K562 (cell line): ENCODE measurements around the gene SPRR2A. TPM values are rescaled to one million over a fixed set of nuclear protein-coding genes. Genes with fewer than 3 reads are reported as not detected.

ENCODE experiments used
- ATF3 ChIP-seq, 2 experiments: fragments of 450-650 bp in 1 of 2; sonication (generic) in 1 of 2; formaldehyde crosslinking in 1 of 2; IDR thresholded peaks in 1 of 2; conservative IDR thresholded peaks in 1 of 2; 2 replicates each; pipeline versions ENCODE4 v1.6.1 to v1.8.1; 2016 to 2023; ENCODE audit warnings: mild to moderate bottlenecking in 2 of 2, moderate library complexity in 2 of 2, inconsistent platforms in 1 of 2, missing genetic modification reagents in 1 of 2
- ETV1 ChIP-seq: fragments of 450-650 bp; conservative IDR thresholded peaks from 2 replicates; pipeline ENCODE4 v1.6.1; 2016; ENCODE audit warnings: missing genetic modification characterization, control low read depth, low read depth, missing compliant biosample characterization
- HOMEZ ChIP-seq: fragments of 250-450 bp; sonication (Bioruptor Pico); IDR thresholded peaks from 2 replicates; pipeline ENCODE4 v1.4.0; 2020; ENCODE audit warnings: mild to moderate bottlenecking, moderate library complexity
- NFIC ChIP-seq: fragments of 450-650 bp; IDR thresholded peaks from 2 replicates; pipeline ENCODE4 v1.6.1; 2017; ENCODE audit warnings: mild to moderate bottlenecking, inconsistent platforms
- POLR2AphosphoS5 ChIP-seq: IDR thresholded peaks from 2 replicates; pipeline ENCODE4 v1.6.1; 2011; ENCODE audit warnings: mild to moderate bottlenecking, low read depth, low read length, moderate library complexity; ENCODE audit not compliant: control insufficient read depth, insufficient read depth
- RB1 ChIP-seq: fragments of 450-650 bp; IDR thresholded peaks from 2 replicates; pipeline ENCODE4 v1.6.1; 2017; ENCODE audit warnings: low read depth, mild to moderate bottlenecking
- SMARCA5 ChIP-seq: fragments of 450-650 bp; IDR thresholded peaks from 2 replicates; pipeline ENCODE4 v1.6.1; 2016
- TCF3 ChIP-seq: sonication (generic); formaldehyde crosslinking; IDR thresholded peaks from 2 replicates; pipeline ENCODE4 v1.4.0; 2020; ENCODE audit warnings: mild to moderate bottlenecking, missing genetic modification reagents
- ZBTB9 ChIP-seq: fragments of 450-650 bp; formaldehyde crosslinking; IDR thresholded peaks from 2 replicates; pipeline ENCODE4 v1.4.0; 2020; ENCODE audit warnings: mild to moderate bottlenecking, moderate library complexity
- ZNF232 ChIP-seq: sonication (generic); formaldehyde crosslinking; IDR thresholded peaks from 2 replicates; pipeline ENCODE4 v1.8.0; 2022; ENCODE audit warnings: mild to moderate bottlenecking, missing genetic modification reagents
- polyA plus RNA-seq, 8 experiments: library from polyadenylated mRNA; depleted of rRNA in 4 of 8; stranded (reverse) in 5 of 8; unstranded in 3 of 8; fragments of >200 nt; fragmentation: Nextera tagmentation in 2 of 8; fragmentation: Illumina TruSeq in 1 of 8; extraction: Ambion mirVana in 2 of 8; extraction: Trizol in 1 of 8; gene quantifications; 2 replicates each; pipeline versions ENCODE4 v1.2.1 to v1.2.3, GENCODE V29; 2011 to 2014; ENCODE audit warnings: inconsistent platforms in 1 of 8, missing spikeins in 1 of 8
- total RNA-seq, 7 experiments: library from RNA; depleted of rRNA in 6 of 7; stranded (reverse); fragments of >200 nt in 6 of 7; fragmentation: Illumina TruSeq in 2 of 7; extraction: Trizol in 2 of 7; gene quantifications; 2 replicates each; pipeline versions ENCODE4 v1.2.1 to v1.2.3, GENCODE V29; 2011 to 2021; ENCODE audit warnings: low replicate concordance in 1 of 7
- TF ChIP-seq, protein P1 (sequence below): sonication (generic); formaldehyde crosslinking; IDR thresholded peaks from 2 replicates; pipeline ENCODE4 v1.8.0; 2022; ENCODE audit warnings: mild to moderate bottlenecking, missing genetic modification reagents
- TF ChIP-seq, protein P2 (sequence below), 2 experiments: fragments of 450-650 bp; IDR thresholded peaks; 2 replicates each; pipeline ENCODE4 v1.6.1; 2016
- TF ChIP-seq, protein P3 (sequence below): sonication (generic); formaldehyde crosslinking; IDR thresholded peaks from 2 replicates; pipeline ENCODE4 v1.8.0; 2022; ENCODE audit warnings: missing genetic modification reagents, mild to moderate bottlenecking, borderline replicate concordance
- TF ChIP-seq, protein P4 (sequence below): sonication (generic); formaldehyde crosslinking; IDR thresholded peaks from 2 replicates; pipeline ENCODE4 v1.4.0; 2020; ENCODE audit warnings: mild to moderate bottlenecking, missing genetic modification reagents

The SPRR2A gene
- total and polyA plus RNA-seq, 9 of the 15 experiments (the other 6 are each of a cell fraction or from before 2014, with no cell fraction given): 0.17 TPM; not detected in 8

- TF ChIP-seq ZNF232 (CRISPR knock-in tag) (no peak), RB1 (no peak), SMARCA5 (no peak), NFIC (peak; percentile 78), ETV1 (tag) (no peak), ATF3 (IDR thresholded peaks at IDR 0.05) (peak; percentile 94), ATF3 (CRISPR knock-in tag; conservative IDR thresholded peaks at IDR 0.05) (peak; percentile 80; the same call in 1 of the 2 replicates), HOMEZ (CRISPR knock-in tag) (no peak), TCF3 (CRISPR knock-in tag) (peak; percentile 84), ZBTB9 (CRISPR knock-in tag) (peak; percentile 96), POLR2AphosphoS5 (peak; percentile 85)
- TF ChIP-seq, protein P1, sequence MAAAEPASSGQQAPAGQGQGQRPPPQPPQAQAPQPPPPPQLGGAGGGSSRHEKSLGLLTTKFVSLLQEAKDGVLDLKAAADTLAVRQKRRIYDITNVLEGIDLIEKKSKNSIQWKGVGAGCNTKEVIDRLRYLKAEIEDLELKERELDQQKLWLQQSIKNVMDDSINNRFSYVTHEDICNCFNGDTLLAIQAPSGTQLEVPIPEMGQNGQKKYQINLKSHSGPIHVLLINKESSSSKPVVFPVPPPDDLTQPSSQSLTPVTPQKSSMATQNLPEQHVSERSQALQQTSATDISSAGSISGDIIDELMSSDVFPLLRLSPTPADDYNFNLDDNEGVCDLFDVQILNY: no peak
- TF ChIP-seq, protein P2, sequence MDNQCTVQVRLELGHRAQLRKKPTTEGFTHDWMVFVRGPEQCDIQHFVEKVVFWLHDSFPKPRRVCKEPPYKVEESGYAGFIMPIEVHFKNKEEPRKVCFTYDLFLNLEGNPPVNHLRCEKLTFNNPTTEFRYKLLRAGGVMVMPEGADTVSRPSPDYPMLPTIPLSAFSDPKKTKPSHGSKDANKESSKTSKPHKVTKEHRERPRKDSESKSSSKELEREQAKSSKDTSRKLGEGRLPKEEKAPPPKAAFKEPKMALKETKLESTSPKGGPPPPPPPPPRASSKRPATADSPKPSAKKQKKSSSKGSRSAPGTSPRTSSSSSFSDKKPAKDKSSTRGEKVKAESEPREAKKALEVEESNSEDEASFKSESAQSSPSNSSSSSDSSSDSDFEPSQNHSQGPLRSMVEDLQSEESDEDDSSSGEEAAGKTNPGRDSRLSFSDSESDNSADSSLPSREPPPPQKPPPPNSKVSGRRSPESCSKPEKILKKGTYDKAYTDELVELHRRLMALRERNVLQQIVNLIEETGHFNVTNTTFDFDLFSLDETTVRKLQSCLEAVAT (IDR thresholded peaks at IDR 0.05): peak in 1 of 2 experiments; percentile 72; a peak in 2 of 4 replicates
- TF ChIP-seq, protein P3, sequence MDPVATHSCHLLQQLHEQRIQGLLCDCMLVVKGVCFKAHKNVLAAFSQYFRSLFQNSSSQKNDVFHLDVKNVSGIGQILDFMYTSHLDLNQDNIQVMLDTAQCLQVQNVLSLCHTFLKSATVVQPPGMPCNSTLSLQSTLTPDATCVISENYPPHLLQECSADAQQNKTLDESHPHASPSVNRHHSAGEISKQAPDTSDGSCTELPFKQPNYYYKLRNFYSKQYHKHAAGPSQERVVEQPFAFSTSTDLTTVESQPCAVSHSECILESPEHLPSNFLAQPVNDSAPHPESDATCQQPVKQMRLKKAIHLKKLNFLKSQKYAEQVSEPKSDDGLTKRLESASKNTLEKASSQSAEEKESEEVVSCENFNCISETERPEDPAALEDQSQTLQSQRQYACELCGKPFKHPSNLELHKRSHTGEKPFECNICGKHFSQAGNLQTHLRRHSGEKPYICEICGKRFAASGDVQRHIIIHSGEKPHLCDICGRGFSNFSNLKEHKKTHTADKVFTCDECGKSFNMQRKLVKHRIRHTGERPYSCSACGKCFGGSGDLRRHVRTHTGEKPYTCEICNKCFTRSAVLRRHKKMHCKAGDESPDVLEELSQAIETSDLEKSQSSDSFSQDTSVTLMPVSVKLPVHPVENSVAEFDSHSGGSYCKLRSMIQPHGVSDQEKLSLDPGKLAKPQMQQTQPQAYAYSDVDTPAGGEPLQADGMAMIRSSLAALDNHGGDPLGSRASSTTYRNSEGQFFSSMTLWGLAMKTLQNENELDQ (CRISPR knock-in tag): no peak
- TF ChIP-seq, protein P4, sequence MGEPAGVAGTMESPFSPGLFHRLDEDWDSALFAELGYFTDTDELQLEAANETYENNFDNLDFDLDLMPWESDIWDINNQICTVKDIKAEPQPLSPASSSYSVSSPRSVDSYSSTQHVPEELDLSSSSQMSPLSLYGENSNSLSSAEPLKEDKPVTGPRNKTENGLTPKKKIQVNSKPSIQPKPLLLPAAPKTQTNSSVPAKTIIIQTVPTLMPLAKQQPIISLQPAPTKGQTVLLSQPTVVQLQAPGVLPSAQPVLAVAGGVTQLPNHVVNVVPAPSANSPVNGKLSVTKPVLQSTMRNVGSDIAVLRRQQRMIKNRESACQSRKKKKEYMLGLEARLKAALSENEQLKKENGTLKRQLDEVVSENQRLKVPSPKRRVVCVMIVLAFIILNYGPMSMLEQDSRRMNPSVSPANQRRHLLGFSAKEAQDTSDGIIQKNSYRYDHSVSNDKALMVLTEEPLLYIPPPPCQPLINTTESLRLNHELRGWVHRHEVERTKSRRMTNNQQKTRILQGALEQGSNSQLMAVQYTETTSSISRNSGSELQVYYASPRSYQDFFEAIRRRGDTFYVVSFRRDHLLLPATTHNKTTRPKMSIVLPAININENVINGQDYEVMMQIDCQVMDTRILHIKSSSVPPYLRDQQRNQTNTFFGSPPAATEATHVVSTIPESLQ: no peak
Measured at GRCh38 chr1:153058826-153059784, 1.8 kb upstream of the SPRR2A start (continued).
